CD4-positive, alpha-beta T cell treated with Interleukin-21 for 1 hour (primary cell): Measurements from ENCODE around the gene EFNB1.

Experiments used
- DNase-seq: peaks from one replicate; pipeline ENCODE4 v3.0.0-alpha.2; 2020

The EFNB1 gene

GRCh38 chrX:68827848-68828624 lies 785 bp upstream of the EFNB1 start:
- DNase-seq: peak; percentile 75

- no peak for DNase-seq
Observed at GRCh38 chrX:68829582-68830418, 979 bp downstream of the EFNB1 start.

DNA sequence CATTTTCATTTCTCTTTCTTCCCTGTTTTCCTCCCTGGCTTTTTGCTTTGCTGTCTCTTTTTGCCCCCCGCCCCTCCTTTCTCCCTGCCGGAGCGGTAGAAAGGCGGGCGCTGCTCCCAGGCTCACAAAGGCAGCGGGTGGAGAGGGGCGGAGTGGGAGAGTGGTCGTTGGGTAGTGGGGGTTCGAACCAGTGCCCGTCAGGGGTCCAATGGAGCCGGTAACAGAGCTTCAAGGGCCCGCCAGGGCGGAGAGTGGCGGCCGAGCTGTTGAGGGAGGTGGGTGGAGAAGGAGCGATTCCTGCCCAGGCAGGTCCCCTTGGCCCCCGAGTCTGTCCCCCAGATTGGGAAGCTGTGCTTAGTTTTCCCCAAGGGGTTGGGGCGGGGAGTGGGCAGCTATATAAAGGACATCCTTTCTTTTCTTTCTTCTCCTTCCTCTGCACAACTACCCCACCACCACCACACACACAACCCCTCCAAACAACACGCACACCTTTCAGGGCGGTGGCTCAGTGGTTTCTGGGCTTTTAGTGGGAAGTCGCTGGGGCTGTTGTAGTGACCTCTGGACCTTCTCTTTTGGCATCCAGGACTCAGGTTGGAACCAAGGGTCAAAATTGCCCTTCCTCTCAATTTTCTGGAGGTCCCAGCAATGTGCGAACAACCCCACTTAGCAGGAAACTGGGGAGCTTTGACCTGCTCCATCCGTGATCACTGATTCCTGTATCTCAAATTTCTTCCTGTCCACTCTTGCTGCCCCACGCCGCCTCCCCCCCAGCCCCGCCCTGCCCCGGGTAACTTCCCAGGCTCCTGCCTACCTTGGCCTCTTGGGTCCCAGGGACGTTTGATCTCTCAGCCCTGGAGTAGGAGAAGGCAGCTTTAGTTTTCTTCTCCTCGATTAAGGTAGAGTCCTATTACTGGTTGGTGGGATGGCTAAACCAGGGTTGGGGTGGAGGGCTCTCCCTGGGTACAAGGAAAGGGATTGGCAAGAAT lies 1.9 kb downstream of the EFNB1 start:
- no peak for DNase-seq

GRCh38 chrX:68831405-68832100 lies 2.7 kb downstream of the EFNB1 start:
- DNase-seq: no peak

- no peak for DNase-seq
Observed at GRCh38 chrX:68832101-68832416, 3.2 kb downstream of the EFNB1 start.

GRCh38 chrX:68832516-68833447 lies 4.0 kb downstream of the EFNB1 start:
- DNase-seq: no peak

- DNase-seq: no peak
Observed at GRCh38 chrX:68833448-68833805, 4.6 kb downstream of the EFNB1 start.

DNA sequence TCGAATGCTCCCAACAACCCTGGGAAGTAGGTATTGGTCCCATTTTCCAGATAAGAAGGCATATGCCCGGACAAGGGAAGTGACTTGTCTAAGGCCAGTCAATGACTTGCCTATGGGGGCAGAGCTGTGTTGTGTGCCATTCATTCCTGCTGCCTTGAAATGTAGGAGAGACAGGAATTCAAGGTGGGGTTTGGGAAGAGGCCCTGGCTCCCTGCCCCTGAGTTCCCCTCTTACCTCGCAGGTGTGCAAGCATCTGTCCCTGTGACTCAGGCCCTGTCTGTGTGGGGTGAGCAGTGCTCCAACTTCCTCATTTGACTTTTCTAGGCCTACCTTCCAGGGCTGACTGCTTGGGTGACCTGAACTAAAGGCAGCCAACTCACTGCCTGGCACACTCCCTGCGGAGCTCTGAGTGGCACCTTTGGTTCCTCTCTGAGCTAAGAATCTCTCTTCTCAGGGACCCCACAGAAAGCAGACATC lies 5.1 kb downstream of the EFNB1 start:
- DNase-seq: no peak

GRCh38 chrX:68834371-68835103 lies 5.7 kb downstream of the EFNB1 start:
- no peak for DNase-seq

GRCh38 chrX:68835104-68835442 lies 6.3 kb downstream of the EFNB1 start:
- no peak for DNase-seq

- no peak for DNase-seq
Observed at GRCh38 chrX:68835468-68835867, 6.6 kb downstream of the EFNB1 start.

DNA sequence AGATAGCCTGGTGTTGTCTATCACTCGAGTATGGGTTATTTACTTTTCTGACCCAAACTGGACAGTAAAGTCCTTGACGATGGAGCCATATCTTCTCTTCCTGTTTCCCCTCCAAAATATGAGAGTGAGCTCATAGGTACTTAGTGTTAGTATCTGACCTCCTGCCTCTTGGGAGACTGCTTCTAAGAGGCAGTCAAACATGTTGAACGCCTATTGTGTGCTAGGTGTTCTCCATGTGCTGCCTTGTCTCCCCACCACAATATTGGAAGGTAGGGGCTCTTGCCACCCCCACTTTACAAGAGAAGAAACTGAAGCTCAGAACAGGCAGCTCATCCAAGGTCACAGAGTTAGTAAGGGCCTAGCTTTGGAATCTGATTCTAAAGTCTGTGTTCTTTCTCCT lies 8.3 kb downstream of the EFNB1 start:
- no peak for DNase-seq

DNA sequence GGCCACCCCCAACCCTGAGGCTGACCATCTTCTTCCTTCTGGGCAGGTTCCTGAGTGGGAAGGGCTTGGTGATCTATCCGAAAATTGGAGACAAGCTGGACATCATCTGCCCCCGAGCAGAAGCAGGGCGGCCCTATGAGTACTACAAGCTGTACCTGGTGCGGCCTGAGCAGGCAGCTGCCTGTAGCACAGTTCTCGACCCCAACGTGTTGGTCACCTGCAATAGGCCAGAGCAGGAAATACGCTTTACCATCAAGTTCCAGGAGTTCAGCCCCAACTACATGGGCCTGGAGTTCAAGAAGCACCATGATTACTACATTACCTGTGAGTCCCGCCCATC lies 9.7 kb downstream of the EFNB1 start:
- no peak for DNase-seq

- DNase-seq: no peak
Observed at GRCh38 chrX:68839771-68840170, 10.9 kb downstream of the EFNB1 start.

GRCh38 chrX:68840256-68840655 lies 11.4 kb downstream of the EFNB1 start:
- DNase-seq: no peak

DNA sequence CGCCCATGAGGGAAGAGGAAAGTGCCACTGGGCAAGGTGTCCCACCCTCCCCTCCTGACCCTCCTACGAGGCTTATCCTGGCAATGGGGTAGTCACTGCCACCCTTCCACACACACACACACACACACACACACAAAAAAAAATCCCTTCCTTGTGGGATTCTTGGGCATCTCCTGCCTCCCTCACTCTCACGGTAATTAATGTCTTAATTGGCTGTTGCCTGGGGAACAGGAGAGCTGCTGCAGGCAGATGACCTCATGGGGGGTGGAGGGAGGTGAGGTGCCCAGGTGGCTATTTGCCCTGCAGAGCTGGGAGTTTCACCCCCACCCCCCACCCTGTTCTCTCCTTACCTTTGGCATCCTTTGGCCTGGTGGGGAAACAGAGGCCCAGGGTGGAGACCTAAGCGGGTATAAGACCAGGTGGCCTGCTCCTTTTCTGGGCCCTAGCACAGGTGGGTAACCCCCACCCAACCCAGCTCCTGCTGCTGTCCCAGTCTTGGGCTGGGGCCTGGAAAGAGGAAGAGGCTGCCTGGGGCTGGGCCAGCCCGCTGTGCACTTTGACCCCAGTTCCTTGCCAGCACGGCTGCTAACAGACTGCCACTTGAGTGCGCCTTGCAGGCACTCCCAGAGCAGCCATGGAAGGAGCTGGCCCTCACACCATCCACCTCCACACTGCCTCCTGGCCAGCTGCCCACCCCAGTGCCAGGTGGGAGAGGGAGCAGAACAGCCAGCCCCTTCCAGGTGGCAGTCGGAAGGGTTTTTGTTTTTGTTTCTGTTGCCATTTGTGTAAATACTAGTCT lies 12.6 kb downstream of the EFNB1 start:
- no peak for DNase-seq

DNA sequence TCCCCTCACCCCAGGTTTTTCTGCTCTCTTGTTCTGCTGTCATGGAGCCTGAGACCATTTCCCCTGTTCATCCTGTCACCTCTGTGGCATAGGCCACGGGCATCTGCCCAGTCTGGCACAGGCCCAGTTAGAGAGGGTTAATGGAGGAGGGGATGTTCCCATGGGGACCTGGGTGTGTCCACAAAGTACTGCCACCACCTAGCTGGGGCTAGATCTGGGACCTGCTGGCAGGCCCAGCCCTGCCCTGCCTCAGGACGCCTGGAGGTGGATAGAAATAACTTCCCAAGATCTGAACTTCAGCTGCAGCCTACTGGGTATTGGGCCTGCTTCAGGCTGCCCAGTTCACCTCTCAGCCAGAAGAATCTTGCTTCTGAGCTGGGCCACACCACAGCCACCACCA lies 13.5 kb downstream of the EFNB1 start:
- no peak for DNase-seq

DNA sequence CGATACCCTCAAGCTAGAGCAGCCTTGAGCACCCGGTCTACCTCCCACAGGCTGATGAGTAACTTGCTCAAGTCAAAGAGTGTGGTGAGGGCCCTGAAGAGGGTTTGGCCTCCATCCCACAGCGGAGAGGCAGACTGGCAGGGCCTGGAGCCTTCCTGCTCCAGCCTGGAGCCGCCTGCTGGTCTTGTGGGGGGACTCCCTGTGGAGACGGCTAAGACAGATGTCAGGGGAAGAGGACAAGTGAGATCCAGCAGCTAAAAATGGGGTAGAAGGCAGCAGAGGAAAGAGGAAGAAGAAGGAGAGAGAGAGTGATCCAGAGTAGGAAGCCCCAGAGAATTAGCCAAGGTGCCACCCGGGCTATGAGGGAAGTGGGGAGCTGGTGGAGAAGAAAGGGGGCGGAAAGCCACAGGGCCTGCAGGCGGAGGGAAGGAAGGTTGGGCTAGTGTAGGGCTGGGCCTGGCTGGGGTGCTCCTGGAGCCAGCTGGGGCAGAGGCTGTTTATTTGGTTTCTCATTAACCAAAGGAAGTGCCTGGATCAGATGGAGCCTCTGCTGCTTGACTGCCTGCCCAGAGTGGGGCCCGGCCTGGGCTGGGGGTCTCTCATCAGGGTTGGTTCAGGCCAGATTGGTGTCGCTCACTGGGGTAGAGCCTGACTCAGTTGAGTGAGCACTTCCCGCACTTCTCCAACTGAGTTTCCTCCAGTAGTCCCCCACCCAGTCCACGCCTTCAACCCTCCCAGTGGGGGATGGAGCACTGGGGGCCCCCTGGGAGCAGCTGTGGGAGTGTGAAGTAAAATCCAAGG lies 14.2 kb downstream of the EFNB1 start:
- no peak for DNase-seq

DNA sequence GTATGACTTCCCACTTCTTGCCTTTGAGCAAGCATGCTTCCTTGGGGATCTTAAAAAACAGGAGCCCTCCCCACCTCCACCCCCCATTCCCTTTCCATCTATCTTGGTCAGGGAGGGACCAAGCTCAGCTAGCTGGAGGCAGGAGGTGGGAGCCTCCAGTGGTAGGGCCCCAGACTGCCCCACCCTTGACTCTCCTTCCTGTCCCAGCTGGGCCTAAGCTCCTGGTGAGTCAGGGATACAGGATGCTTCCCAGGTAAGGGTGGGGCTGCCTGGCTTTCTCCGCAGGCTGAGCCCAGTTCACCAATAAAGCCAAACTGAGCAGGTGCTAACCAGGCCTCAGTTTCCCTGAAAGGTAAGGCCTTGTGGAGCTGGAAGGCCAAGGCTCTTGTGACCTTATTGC lies 15.2 kb downstream of the EFNB1 start:
- DNase-seq: no peak
